ENCODE measurements around the gene KIRREL2. TPM values are rescaled to one million over a fixed set of nuclear protein-coding genes. Genes with fewer than 3 reads are reported as not detected.
"Not testable (repeated sequence)": the region's sequence is repeated elsewhere in the genome, so short reads cannot be mapped to it uniquely, and the experiment has no call there.

The KIRREL2 gene
- total RNA-seq, 2 donors from 2014 or later = 0.13 TPM; not detected in 1

DNA sequence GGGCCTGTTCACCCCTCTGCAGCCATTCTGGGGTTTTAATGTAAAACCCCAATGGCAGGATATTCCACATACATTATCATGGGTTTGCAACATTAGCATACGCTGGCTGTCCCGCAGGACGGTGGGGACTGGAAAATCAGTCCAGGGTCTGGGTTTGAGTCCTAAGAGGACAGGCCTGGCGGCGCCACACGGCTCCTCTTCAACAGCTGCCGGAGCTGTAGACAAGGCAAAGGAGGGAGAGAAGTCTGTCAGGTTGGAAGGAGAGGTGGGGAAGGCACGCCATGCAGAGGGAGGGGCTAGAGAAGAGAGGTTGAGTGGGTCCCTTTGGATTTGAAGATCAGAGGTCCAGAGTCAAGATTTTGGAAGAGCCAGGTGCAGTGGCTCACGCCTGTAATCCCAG is 31.7 kb downstream of the KIRREL2 start:
- Histone ChIP-seq H3K9me3 (no peaks in the 10 kb centered on the region), H3K4me3 (no peak overlapping the region), H3K9ac (ENCODE audit: low read depth in 2 of 2, low read length in 2 of 2) (no peak overlapping the region), H3K36me3 (peaks cover 8% of the 10 kb centered on the region), H3K27me3 (no peaks in the 10 kb centered on the region), H3K27ac (no peak overlapping the region), H3K4me1 (no peaks in the 10 kb centered on the region)
- DNase-seq = no peak
- intact Hi-C loops (cut with DNase I) = no loop called here
- TF ChIP-seq, protein P1, sequence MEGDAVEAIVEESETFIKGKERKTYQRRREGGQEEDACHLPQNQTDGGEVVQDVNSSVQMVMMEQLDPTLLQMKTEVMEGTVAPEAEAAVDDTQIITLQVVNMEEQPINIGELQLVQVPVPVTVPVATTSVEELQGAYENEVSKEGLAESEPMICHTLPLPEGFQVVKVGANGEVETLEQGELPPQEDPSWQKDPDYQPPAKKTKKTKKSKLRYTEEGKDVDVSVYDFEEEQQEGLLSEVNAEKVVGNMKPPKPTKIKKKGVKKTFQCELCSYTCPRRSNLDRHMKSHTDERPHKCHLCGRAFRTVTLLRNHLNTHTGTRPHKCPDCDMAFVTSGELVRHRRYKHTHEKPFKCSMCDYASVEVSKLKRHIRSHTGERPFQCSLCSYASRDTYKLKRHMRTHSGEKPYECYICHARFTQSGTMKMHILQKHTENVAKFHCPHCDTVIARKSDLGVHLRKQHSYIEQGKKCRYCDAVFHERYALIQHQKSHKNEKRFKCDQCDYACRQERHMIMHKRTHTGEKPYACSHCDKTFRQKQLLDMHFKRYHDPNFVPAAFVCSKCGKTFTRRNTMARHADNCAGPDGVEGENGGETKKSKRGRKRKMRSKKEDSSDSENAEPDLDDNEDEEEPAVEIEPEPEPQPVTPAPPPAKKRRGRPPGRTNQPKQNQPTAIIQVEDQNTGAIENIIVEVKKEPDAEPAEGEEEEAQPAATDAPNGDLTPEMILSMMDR (IDR thresholded peaks at IDR 0.05) = no peak

DNA sequence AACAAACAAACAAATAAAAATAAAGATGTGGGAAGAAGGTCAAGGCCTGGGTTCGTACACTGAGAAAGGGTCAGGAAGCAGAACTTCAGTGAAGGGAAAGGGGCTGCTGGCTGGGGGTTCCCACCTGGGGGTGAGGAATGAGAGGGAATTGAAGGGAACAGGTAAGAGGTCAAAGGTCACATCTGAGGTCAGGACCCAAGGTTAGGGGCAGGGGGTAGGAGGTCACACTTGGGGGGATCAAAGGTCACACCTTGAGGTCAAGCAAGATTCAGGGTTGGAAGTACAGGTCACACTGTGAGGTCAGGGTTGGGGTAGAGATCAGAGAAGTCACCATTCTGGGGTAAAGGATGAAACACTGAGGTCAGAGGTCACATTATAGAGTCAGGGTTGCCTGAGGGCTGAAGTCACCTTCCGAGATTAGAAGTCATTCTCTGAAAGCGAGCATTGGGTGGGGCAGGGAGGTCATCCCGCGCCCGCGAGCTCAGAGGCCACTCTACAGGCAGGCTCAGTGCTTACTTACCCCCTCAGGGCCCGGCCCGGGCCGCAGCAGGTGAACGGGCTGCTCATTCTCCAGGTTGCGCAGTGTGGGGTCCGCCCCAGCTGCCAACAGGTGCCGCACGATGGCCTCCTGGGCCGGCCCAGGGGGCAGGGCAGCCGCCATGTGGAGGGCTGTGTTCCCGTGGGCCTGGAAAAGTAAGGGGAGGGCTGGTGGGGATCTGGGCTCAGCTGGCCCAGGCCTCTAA is 32.8 kb downstream of the KIRREL2 start:
- H3K36me3 ChIP-seq = peaks cover 8% of the 10 kb centered on the region
- TF ChIP-seq, protein P1 (IDR thresholded peaks at IDR 0.05) = no peak
- intact Hi-C loops (cut with DNase I) = no loop called here

DNA sequence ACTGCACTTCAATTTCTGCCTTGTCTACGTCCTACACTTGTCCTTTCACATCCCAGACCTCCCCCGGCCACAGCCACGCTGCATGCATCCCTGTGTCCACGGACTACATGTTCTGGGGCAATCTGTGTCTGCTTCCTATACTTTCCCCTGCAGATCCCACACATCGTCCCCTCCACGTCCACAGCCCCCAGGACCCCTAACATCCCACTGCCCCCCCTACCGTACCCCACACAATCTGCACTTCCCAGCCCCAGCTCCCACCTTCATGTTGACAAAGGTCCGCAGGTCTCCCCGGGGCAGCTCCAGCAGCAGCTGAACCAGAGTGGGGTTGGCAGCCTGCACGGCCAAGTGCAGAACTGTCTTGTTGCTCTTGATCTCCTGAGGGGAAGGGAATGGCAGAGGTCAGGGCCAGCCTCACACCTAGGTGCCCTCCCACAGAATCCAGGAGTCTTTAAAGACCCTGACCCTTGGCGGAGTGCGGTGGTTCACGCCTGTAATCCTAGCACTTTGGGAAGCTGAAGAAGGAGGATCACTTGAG is 33.5 kb downstream of the KIRREL2 start:
- Histone ChIP-seq H3K9ac (ENCODE audit: low read depth in 2 of 2, low read length in 2 of 2) (no peak overlapping the region), H3K27me3 (no peaks in the 10 kb centered on the region), H3K9me3 (no peaks in the 10 kb centered on the region), H3K4me3 (no peak overlapping the region), H3K4me1 (no peaks in the 10 kb centered on the region), H3K36me3 (peaks cover 8% of the 10 kb centered on the region), H3K27ac (no peak overlapping the region)
- TF ChIP-seq, protein P1 (IDR thresholded peaks at IDR 0.05) = no peak
- intact Hi-C loops (cut with DNase I) = no loop called here
- DNase-seq = no peak

More for the DNA sequence above, 32.8 kb downstream of the KIRREL2 start:
- no peaks in the 10 kb centered on the region for H3K27me3 ChIP-seq
- no peak overlapping the region for H3K9ac ChIP-seq (ENCODE audit: low read depth in 2 of 2, low read length in 2 of 2)
- H3K9me3 ChIP-seq = no peaks in the 10 kb centered on the region
- no peak overlapping the region for H3K27ac ChIP-seq
- no peaks in the 10 kb centered on the region for H3K4me1 ChIP-seq
- no peak for DNase-seq
- H3K4me3 ChIP-seq = no peak overlapping the region

DNA sequence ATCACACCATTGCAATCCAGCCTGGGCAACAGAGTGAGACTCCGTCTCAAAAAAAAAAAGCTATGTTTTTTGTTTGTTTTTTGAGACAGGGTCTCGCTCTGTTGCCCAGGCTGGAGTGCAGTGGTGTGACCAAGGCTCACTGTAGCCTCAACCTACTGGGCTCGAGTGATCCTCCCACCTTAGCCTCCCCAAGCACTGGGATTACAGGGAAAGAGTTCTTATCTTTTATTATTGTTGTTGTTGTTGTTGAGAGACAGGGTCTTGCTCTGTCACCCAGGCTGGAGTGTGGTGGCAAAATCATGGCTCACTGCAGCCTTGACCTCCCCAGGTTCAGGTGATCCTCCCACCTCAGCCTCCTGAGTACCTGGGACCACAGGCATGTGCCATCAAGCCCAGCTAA is 35.1 kb downstream of the KIRREL2 start:
- H3K9me3 ChIP-seq; DNase-seq; H3K4me3 ChIP-seq; intact Hi-C loops (cut with DNase I); H3K9ac ChIP-seq (ENCODE audit: low read depth in 2 of 2, low read length in 2 of 2); H3K27ac ChIP-seq; H3K27me3 ChIP-seq; H3K4me1 ChIP-seq; H3K36me3 ChIP-seq: not testable (repeated sequence)

DNA sequence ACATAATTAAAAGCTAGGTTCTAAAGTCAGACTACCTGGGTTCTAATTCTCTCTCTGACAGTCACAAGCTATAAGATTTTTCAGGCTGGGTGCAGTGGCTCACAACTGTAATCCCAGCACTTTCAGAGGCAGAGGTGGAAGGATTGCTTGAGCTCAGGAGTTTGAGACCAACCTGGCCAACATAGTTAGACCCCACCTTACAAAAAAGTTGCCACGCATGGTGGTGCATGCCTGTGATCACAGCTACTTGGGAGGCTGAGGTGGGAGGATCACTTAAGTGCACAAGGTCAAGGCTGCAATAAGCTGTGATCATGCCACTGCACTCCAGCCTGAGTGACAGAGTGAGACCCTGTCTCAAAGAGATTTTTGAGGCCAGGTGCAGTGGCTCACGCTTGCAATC is 37.6 kb downstream of the KIRREL2 start:
- no peaks in the 10 kb centered on the region for H3K27me3 ChIP-seq
- no peak for DNase-seq
- no peaks in the 10 kb centered on the region for H3K9me3 ChIP-seq
- TF ChIP-seq, protein P1 (IDR thresholded peaks at IDR 0.05) = no peak
- H3K36me3 ChIP-seq = no peaks in the 10 kb centered on the region
- no peak overlapping the region for H3K4me3 ChIP-seq
- H3K9ac ChIP-seq (ENCODE audit: low read depth in 2 of 2, low read length in 2 of 2) = no peak overlapping the region
- intact Hi-C loops (cut with DNase I) = no loop called here
- H3K4me1 ChIP-seq = peaks cover 3% of the 10 kb centered on the region
- no peak overlapping the region for H3K27ac ChIP-seq
